Peyer's patch (tissue), 4 donors: ENCODE measurements around the gene DNAJC4. TPM values are rescaled to one million over a fixed set of nuclear protein-coding genes. Genes with fewer than 3 reads are reported as not detected.

ENCODE experiments used
- DNase-seq, 3 donors: peaks; one replicate each; pipeline ENCODE4 v3.0.0-alpha.2; 2017 to 2019
- H3K27ac ChIP-seq, 4 donors: fragments of 200-600 bp; sonication (generic); one replicate each; pipeline ENCODE4 v1.5.1; 2016 to 2019
- H3K27me3 ChIP-seq, 2 donors: fragments of 200-600 bp; sonication (generic); one replicate each; pipeline ENCODE4 v1.5.1; 2019
- H3K36me3 ChIP-seq, 3 donors: fragments of 200-600 bp; sonication (generic); one replicate each; pipeline ENCODE4 v1.5.1; 2016 to 2019
- H3K4me1 ChIP-seq, 4 donors: fragments of 200-600 bp; sonication (generic); one replicate each; pipeline ENCODE4 v1.5.1; 2016 to 2019
- H3K4me3 ChIP-seq, 4 donors: fragments of 200-600 bp; sonication (generic); 1 replicate in 3 of 4; 2 replicates in 1 of 4; pipeline ENCODE4 v1.5.1; 2016 to 2019; ENCODE audit warnings: mild to moderate bottlenecking in 1 of 4
- H3K9me3 ChIP-seq, 4 donors: fragments of 200-600 bp; sonication (generic); one replicate each; pipeline ENCODE4 v1.5.1; 2016 to 2019; ENCODE audit warnings: mild to moderate bottlenecking in 1 of 4
- CTCF ChIP-seq, 6 experiments: fragments of 450-650 bp in 4 of 6; fragments of 200-600 bp in 2 of 6; sonication (generic) in 1 of 6; IDR thresholded peaks; one replicate each; pipeline ENCODE4 v1.5.1; 2017 to 2019; ENCODE audit warnings: antibody characterized with exemption in 6 of 6, mild to moderate bottlenecking in 3 of 6, moderate library complexity in 1 of 6
- POLR2A ChIP-seq, 2 donors: fragments of 450-650 bp; IDR thresholded peaks; one replicate each; pipeline ENCODE4 v1.5.1; 2017; ENCODE audit warnings: antibody characterized with exemption in 2 of 2, mild to moderate bottlenecking in 2 of 2, moderate library complexity in 2 of 2
- total RNA-seq, 4 donors: library from RNA; depleted of rRNA; stranded (reverse); fragments of >200 nt; gene quantifications; one replicate each; pipeline ENCODE4 v1.1.0, GENCODE V29; 2016

Gene DNAJC4
- total RNA-seq, 4 donors from 2014 or later: 42.9 to 95.0 (median 80.3) TPM

GRCh38 chr11:64201543-64201942 lies 28.8 kb upstream of the DNAJC4 start:
- no peak overlapping the region for H3K27ac ChIP-seq
- no peaks in the 10 kb centered on the region for H3K9me3 ChIP-seq
- TF ChIP-seq POLR2A (IDR thresholded peaks at IDR 0.05): no peak
- DNase-seq: no peak
- peaks cover 0 to 78% (median 3%) of the 10 kb centered on the region in 3 donors for H3K36me3 ChIP-seq
- peaks cover 0 to 26% (median 14%) of the 10 kb centered on the region in 4 donors for H3K4me1 ChIP-seq
- no peaks in the 10 kb centered on the region for H3K27me3 ChIP-seq
- H3K4me3 ChIP-seq: no peak overlapping the region

- Histone ChIP-seq H3K4me3 (no peak overlapping the region), H3K4me1 (peaks cover 0 to 33% (median 15%) of the 10 kb centered on the region in 4 donors), H3K36me3 (peaks cover 0 to 63% (median 3%) of the 10 kb centered on the region in 3 donors), H3K9me3 (no peaks in the 10 kb centered on the region), H3K27me3 (no peaks in the 10 kb centered on the region), H3K27ac (no peak overlapping the region)
- TF ChIP-seq CTCF (IDR thresholded peaks at IDR 0.05) (no peak), POLR2A (IDR thresholded peaks at IDR 0.05) (no peak)
- DNase-seq: no peak
Measured at GRCh38 chr11:64202992-64203391, 27.4 kb upstream of the DNAJC4 start.

- Histone ChIP-seq H3K36me3 (peaks cover 0 to 57% (median 3%) of the 10 kb centered on the region in 3 donors), H3K9me3 (no peaks in the 10 kb centered on the region), H3K4me3 (no peak overlapping the region), H3K4me1 (peaks cover 0 to 33% (median 18%) of the 10 kb centered on the region in 4 donors), H3K27me3 (no peaks in the 10 kb centered on the region), H3K27ac (no peak overlapping the region)
- DNase-seq: no peak
- TF ChIP-seq CTCF (IDR thresholded peaks at IDR 0.05) (no peak), POLR2A (IDR thresholded peaks at IDR 0.05) (no peak)
Measured at GRCh38 chr11:64203421-64204079, 26.8 kb upstream of the DNAJC4 start.

- H3K27me3 ChIP-seq: no peaks in the 10 kb centered on the region
- H3K36me3 ChIP-seq: peaks cover 0 to 52% (median 3%) of the 10 kb centered on the region in 3 donors
- H3K4me1 ChIP-seq: peaks cover 0 to 33% (median 18%) of the 10 kb centered on the region in 4 donors
- H3K4me3 ChIP-seq: no peak overlapping the region
- no peak for DNase-seq
- no peak overlapping the region for H3K27ac ChIP-seq
- no peaks in the 10 kb centered on the region for H3K9me3 ChIP-seq
- TF ChIP-seq CTCF (IDR thresholded peaks at IDR 0.05): no peak
- no peak for TF ChIP-seq POLR2A (IDR thresholded peaks at IDR 0.05)
Measured at GRCh38 chr11:64204080-64204440, 26.3 kb upstream of the DNAJC4 start.

- DNase-seq: peak; percentile 87 to 96 (median 89)
- Histone ChIP-seq H3K4me3 (no peak overlapping the region), H3K27ac (peak overlapping the region in 2 of 4 donors; percentile 81 to 86), H3K27me3 (no peaks in the 10 kb centered on the region), H3K9me3 (no peaks in the 10 kb centered on the region), H3K36me3 (peaks cover 0 to 48% (median 3%) of the 10 kb centered on the region in 3 donors), H3K4me1 (peaks cover 0 to 33% (median 18%) of the 10 kb centered on the region in 4 donors)
- TF ChIP-seq POLR2A (IDR thresholded peaks at IDR 0.05) (no peak), CTCF (IDR thresholded peaks at IDR 0.05) (peak; percentile 63 to 91 (median 86))
Measured at GRCh38 chr11:64204464-64204989, 25.8 kb upstream of the DNAJC4 start.
